ENCODE data around the gene SF3B2.
A peak's percentile ranks its signal among the peaks of the same experiment; 100 is the strongest.
"Not testable (repeated sequence)": the region's sequence is repeated elsewhere in the genome, so short reads cannot be mapped to it uniquely, and the experiment has no call there.

Gene SF3B2

DNA sequence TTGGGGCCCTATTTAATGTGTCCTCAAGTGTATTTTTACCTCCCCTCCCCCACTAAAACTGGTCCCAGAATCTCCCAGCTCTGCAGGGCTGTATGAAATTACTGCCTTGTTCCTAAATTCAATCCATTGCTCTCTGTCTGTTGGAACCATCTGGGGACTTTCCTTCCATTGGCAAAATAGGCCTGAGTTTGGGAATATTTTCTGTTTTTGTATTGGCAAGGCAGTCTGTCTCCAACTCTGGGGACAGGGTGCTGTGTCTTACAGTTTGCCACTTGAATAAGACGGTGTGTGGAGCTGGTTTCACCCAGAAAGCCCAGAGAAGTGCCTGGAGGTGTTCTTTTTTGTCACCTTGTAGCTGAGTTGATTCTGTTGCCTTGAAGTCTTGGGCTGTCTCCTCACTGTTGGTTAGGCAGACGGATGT, 19.2 kb downstream of the SF3B2 start:
- H3K9me3 ChIP-seq = no peaks in the 10 kb centered on the region
- H3K27me3 ChIP-seq = no peaks in the 10 kb centered on the region
- peaks cover 57% of the 10 kb centered on the region for H3K4me1 ChIP-seq
- H4K20me1 ChIP-seq = peaks cover 59% of the 10 kb centered on the region
- H3K27ac ChIP-seq = no peak overlapping the region
- H3K4me2 ChIP-seq = peak overlapping the region; percentile 96
- H3K9ac ChIP-seq = peak overlapping the region; percentile 87; the same call in 1 of the 2 replicates
- H3K4me3 ChIP-seq = peak overlapping the region; percentile 94
- H3K36me3 ChIP-seq = peaks cover 60% of the 10 kb centered on the region
- TF ChIP-seq Cebpa-rat (IDR thresholded peaks at IDR 0.05) = no peak

- Histone ChIP-seq H3K4me3 (peak overlapping the region; percentile 94), H3K27me3 (no peaks in the 10 kb centered on the region), H3K4me2 (peak overlapping the region; percentile 96), H3K36me3 (peaks cover 60% of the 10 kb centered on the region), H3K9me3 (no peaks in the 10 kb centered on the region), H4K20me1 (peaks cover 53% of the 10 kb centered on the region), H3K27ac (no peak overlapping the region), H3K9ac (no peak overlapping the region), H3K4me1 (peaks cover 50% of the 10 kb centered on the region)
- no peak for TF ChIP-seq Cebpa-rat (IDR thresholded peaks at IDR 0.05)
These were observed 19.9 kb downstream of the SF3B2 start for GRCh38 chr11:66072081-66072480.

DNA sequence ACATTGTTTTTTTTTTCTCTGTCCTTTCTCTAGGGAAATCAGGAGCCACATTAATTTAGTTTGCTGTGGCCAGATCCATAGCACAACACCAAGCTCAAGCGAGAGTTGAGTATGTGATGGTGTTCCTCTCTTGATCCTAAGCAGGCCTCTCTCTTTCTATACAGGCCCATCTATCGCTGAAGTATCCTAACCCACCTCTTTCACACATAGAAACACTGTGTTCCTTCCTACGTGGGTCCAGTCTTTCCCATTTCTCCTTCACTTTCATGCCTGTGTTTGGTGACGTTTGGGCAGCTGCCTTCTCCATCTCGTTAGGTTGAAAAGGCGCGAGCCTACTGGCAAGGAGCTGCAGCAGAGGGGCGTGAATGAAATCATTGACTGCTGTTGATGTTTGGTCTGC, 20.4 kb downstream of the SF3B2 start:
- Histone ChIP-seq H4K20me1 (peaks cover 48% of the 10 kb centered on the region), H3K36me3 (peaks cover 60% of the 10 kb centered on the region), H3K4me3 (no peak overlapping the region), H3K9me3 (no peaks in the 10 kb centered on the region), H3K9ac (no peak overlapping the region; the same call in 1 of the 2 replicates), H3K4me1 (peaks cover 49% of the 10 kb centered on the region), H3K27ac (no peak overlapping the region), H3K27me3 (no peaks in the 10 kb centered on the region), H3K4me2 (peak overlapping the region; percentile 96)
- no peak for TF ChIP-seq Cebpa-rat (IDR thresholded peaks at IDR 0.05)

GRCh38 chr11:66073669-66074068, 21.5 kb downstream of the SF3B2 start:
- no peak overlapping the region for H3K4me2 ChIP-seq
- TF ChIP-seq Cebpa-rat (IDR thresholded peaks at IDR 0.05) = no peak
- no peaks in the 10 kb centered on the region for H3K27me3 ChIP-seq
- H3K4me3 ChIP-seq = no peak overlapping the region
- peaks cover 37% of the 10 kb centered on the region for H4K20me1 ChIP-seq
- peaks cover 59% of the 10 kb centered on the region for H3K36me3 ChIP-seq
- no peaks in the 10 kb centered on the region for H3K9me3 ChIP-seq
- H3K4me1 ChIP-seq = peaks cover 43% of the 10 kb centered on the region
- H3K27ac ChIP-seq = no peak overlapping the region
- no peak overlapping the region for H3K9ac ChIP-seq

DNA sequence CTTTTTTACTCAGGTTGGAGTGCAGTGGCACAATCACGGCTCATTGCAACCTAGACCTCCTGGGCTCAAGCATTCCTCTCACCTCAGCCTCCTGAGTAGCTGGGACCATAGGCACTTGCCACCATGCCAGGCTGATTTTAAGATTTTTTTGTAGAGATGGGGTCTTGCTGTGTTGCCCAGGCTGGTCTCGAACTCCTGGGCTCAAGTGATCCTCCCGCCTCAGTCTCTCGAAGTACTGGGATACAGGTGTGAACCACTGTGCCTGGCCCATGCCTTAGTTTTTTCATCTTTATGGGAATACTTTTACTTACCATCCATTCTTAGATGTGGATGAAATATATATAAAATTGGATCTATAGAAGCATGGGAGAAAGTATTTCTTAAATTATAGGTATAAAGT, 23.1 kb downstream of the SF3B2 start:
- no peak for TF ChIP-seq Cebpa-rat (IDR thresholded peaks at IDR 0.05)
- H3K36me3 ChIP-seq = peaks cover 56% of the 10 kb centered on the region
- no peak overlapping the region for H3K9ac ChIP-seq
- peaks cover 37% of the 10 kb centered on the region for H3K4me1 ChIP-seq
- H3K4me2 ChIP-seq = no peak overlapping the region
- H4K20me1 ChIP-seq = peaks cover 29% of the 10 kb centered on the region
- H3K4me3 ChIP-seq = no peak overlapping the region
- H3K27ac ChIP-seq = no peak overlapping the region
- no peaks in the 10 kb centered on the region for H3K27me3 ChIP-seq
- no peaks in the 10 kb centered on the region for H3K9me3 ChIP-seq

- Histone ChIP-seq H3K36me3 (peaks cover 56% of the 10 kb centered on the region), H3K27ac (no peak overlapping the region), H3K4me3 (no peak overlapping the region), H4K20me1 (peaks cover 22% of the 10 kb centered on the region), H3K27me3 (no peaks in the 10 kb centered on the region), H3K4me2 (no peak overlapping the region), H3K9ac (no peak overlapping the region), H3K4me1 (peaks cover 42% of the 10 kb centered on the region), H3K9me3 (no peaks in the 10 kb centered on the region)
- TF ChIP-seq Cebpa-rat (IDR thresholded peaks at IDR 0.05) = no peak
These were observed 24.4 kb downstream of the SF3B2 start for GRCh38 chr11:66076561-66076960.

GRCh38 chr11:66077927-66078326, 25.8 kb downstream of the SF3B2 start:
- H3K9ac ChIP-seq = no peak overlapping the region
- H3K4me2 ChIP-seq = no peak overlapping the region
- peaks cover 54% of the 10 kb centered on the region for H3K36me3 ChIP-seq
- H3K4me1 ChIP-seq = peaks cover 42% of the 10 kb centered on the region
- H3K9me3 ChIP-seq = no peaks in the 10 kb centered on the region
- H3K27ac ChIP-seq = no peak overlapping the region
- H3K27me3 ChIP-seq = no peaks in the 10 kb centered on the region
- no peak overlapping the region for H3K4me3 ChIP-seq
- no peak for TF ChIP-seq Cebpa-rat (IDR thresholded peaks at IDR 0.05)
- H4K20me1 ChIP-seq = peaks cover 15% of the 10 kb centered on the region; the same call in 1 of the 2 replicates

- not testable (repeated sequence) for H3K9ac ChIP-seq, H3K4me3 ChIP-seq, H3K4me2 ChIP-seq, H3K27me3 ChIP-seq, H3K9me3 ChIP-seq, H3K27ac ChIP-seq, H4K20me1 ChIP-seq
- Histone ChIP-seq H3K4me1 (peaks cover 48% of the 10 kb centered on the region), H3K36me3 (peaks cover 47% of the 10 kb centered on the region)
These were observed 26.8 kb downstream of the SF3B2 start for GRCh38 chr11:66078949-66079348.

- Histone ChIP-seq H3K9me3 (no peaks in the 10 kb centered on the region), H3K4me3 (no peak overlapping the region), H4K20me1 (peaks cover 13% of the 10 kb centered on the region; the same call in 1 of the 2 replicates), H3K36me3 (peaks cover 34% of the 10 kb centered on the region), H3K27me3 (no peaks in the 10 kb centered on the region), H3K4me2 (peak overlapping the region; percentile 85), H3K4me1 (peaks cover 61% of the 10 kb centered on the region), H3K9ac (0 out of 2 replicates have a peak overlapping the region, but pooled peaks have one; percentile 69), H3K27ac (peak overlapping the region; percentile 65; the same call in 1 of the 2 replicates)
- no peak for TF ChIP-seq Cebpa-rat (IDR thresholded peaks at IDR 0.05)
These were observed 28.1 kb downstream of the SF3B2 start for GRCh38 chr11:66080055-66080817.

DNA sequence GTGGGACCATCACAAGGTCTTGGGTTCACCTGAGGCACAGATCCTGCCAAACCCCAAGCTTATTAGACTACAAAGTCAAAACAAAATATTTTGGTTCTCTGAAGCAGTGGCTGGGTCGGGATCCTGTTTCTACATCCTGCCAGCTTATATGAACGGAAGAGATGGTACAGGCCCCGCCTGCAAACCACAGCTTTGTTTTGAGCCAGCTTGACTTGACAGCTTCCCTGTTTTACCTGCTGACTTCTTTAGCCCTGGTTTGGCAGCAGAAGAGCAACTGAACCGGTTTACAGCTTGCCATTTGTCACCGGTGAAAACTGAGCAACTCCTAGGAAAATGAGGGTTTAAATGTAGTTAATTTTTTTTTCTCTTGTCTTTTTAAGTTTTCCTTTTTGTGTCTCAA, 29.3 kb downstream of the SF3B2 start:
- peaks cover 65% of the 10 kb centered on the region for H3K4me1 ChIP-seq
- peak overlapping the region; percentile 65 for H3K27ac ChIP-seq
- H3K9ac ChIP-seq = peak overlapping the region; percentile 69; the same call in 1 of the 2 replicates
- no peaks in the 10 kb centered on the region for H3K27me3 ChIP-seq
- peak overlapping the region; percentile 85 for H3K4me2 ChIP-seq
- no peak for TF ChIP-seq Cebpa-rat (IDR thresholded peaks at IDR 0.05)
- H3K4me3 ChIP-seq = peak overlapping the region; percentile 46; the same call in 1 of the 2 replicates
- peaks cover 13% of the 10 kb centered on the region; the same call in 1 of the 2 replicates for H4K20me1 ChIP-seq
- H3K9me3 ChIP-seq = no peaks in the 10 kb centered on the region
- peaks cover 23% of the 10 kb centered on the region for H3K36me3 ChIP-seq

Measured in BLaER1 (cell line).